ENCODE results near the gene RAPGEF4.

DNA sequence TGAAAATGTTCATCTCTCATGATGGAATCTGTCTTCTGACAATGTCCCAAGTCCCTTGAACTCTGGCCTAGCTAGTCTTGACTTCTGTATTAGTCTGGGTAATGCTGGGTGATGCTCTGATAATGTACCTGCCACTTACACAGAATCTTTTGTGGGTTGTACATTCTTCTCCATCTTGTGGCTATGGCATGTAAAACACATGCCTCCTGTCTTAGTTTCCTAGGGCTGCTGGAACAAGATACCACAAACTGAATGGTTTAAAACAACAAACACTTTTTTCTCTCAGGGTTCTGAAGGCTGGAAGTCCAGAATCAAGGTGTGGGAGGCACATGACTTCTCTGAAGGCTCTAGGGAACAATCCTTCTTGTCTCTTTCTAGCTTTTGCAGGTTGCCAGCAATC lies 57.1 kb downstream of the RAPGEF4 start:
- TF ChIP-seq, protein P1, sequence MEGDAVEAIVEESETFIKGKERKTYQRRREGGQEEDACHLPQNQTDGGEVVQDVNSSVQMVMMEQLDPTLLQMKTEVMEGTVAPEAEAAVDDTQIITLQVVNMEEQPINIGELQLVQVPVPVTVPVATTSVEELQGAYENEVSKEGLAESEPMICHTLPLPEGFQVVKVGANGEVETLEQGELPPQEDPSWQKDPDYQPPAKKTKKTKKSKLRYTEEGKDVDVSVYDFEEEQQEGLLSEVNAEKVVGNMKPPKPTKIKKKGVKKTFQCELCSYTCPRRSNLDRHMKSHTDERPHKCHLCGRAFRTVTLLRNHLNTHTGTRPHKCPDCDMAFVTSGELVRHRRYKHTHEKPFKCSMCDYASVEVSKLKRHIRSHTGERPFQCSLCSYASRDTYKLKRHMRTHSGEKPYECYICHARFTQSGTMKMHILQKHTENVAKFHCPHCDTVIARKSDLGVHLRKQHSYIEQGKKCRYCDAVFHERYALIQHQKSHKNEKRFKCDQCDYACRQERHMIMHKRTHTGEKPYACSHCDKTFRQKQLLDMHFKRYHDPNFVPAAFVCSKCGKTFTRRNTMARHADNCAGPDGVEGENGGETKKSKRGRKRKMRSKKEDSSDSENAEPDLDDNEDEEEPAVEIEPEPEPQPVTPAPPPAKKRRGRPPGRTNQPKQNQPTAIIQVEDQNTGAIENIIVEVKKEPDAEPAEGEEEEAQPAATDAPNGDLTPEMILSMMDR (IDR thresholded peaks at IDR 0.05) = no peak
- TF ChIP-seq, protein P2, sequence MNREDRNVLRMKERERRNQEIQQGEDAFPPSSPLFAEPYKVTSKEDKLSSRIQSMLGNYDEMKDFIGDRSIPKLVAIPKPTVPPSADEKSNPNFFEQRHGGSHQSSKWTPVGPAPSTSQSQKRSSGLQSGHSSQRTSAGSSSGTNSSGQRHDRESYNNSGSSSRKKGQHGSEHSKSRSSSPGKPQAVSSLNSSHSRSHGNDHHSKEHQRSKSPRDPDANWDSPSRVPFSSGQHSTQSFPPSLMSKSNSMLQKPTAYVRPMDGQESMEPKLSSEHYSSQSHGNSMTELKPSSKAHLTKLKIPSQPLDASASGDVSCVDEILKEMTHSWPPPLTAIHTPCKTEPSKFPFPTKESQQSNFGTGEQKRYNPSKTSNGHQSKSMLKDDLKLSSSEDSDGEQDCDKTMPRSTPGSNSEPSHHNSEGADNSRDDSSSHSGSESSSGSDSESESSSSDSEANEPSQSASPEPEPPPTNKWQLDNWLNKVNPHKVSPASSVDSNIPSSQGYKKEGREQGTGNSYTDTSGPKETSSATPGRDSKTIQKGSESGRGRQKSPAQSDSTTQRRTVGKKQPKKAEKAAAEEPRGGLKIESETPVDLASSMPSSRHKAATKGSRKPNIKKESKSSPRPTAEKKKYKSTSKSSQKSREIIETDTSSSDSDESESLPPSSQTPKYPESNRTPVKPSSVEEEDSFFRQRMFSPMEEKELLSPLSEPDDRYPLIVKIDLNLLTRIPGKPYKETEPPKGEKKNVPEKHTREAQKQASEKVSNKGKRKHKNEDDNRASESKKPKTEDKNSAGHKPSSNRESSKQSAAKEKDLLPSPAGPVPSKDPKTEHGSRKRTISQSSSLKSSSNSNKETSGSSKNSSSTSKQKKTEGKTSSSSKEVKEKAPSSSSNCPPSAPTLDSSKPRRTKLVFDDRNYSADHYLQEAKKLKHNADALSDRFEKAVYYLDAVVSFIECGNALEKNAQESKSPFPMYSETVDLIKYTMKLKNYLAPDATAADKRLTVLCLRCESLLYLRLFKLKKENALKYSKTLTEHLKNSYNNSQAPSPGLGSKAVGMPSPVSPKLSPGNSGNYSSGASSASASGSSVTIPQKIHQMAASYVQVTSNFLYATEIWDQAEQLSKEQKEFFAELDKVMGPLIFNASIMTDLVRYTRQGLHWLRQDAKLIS (CRISPR knock-in tag; IDR thresholded peaks at IDR 0.05; ENCODE audit: borderline replicate concordance) = no peak
- TF ChIP-seq, protein P3, sequence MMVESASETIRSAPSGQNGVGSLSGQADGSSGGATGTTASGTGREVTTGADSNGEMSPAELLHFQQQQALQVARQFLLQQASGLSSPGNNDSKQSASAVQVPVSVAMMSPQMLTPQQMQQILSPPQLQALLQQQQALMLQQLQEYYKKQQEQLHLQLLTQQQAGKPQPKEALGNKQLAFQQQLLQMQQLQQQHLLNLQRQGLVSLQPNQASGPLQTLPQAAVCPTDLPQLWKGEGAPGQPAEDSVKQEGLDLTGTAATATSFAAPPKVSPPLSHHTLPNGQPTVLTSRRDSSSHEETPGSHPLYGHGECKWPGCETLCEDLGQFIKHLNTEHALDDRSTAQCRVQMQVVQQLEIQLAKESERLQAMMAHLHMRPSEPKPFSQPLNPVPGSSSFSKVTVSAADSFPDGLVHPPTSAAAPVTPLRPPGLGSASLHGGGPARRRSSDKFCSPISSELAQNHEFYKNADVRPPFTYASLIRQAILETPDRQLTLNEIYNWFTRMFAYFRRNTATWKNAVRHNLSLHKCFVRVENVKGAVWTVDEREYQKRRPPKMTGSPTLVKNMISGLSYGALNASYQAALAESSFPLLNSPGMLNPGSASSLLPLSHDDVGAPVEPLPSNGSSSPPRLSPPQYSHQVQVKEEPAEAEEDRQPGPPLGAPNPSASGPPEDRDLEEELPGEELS (CRISPR knock-in tag; IDR thresholded peaks at IDR 0.05) = no peak
